ENCODE measurements around the gene EMC6. TPM values are rescaled to one million over a fixed set of nuclear protein-coding genes. Genes with fewer than 3 reads are reported as not detected.

The EMC6 gene
- total and polyA plus RNA-seq, 2 of the 13 experiments (the other 11 are each of a cell fraction or from before 2014, with no cell fraction given): 45.1 to 47.7 TPM

DNA sequence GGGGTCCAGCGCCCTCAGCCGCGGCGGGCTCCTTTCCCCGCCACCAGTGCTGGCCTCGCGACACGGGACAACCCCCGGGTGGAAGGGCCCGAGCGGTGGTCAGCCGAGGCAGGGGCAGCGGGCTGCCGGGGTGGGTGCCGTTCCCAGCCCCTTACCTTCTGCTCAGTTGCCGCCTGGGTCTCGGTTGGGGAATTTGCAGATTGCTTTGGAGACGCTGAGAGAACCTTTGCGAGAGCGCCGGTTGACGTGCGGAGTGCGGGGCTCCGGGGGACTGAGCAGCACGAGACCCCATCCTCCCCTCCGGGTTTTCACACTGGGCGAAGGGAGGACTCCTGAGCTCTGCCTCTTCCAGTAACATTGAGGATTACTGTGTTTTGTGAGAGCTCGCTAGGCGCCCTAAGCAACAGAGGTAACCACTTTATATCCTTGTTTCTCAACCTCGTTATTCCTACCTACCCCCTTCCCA, 31.7 kb upstream of the EMC6 start (continued):
- TF ChIP-seq ZNF737 (CRISPR knock-in tag; IDR thresholded peaks at IDR 0.05; ENCODE audit: borderline replicate concordance) (no peak), CERS6 (CRISPR knock-in tag; IDR thresholded peaks at IDR 0.05) (peak; percentile 70; the same call in 1 of the 2 replicates), KDM1A (CRISPR knock-in tag; IDR thresholded peaks at IDR 0.05) (no peak), ZNF761 (CRISPR knock-in tag; conservative IDR thresholded peaks at IDR 0.05) (no peak), MXD1 (CRISPR knock-in tag; IDR thresholded peaks at IDR 0.05) (no peak), KAT8 (CRISPR knock-in tag; IDR thresholded peaks at IDR 0.05) (0 out of 2 replicates have a peak, but pooled peaks have one; percentile 12), ARNT2 (CRISPR knock-in tag; IDR thresholded peaks at IDR 0.05; ENCODE audit: low read depth) (no peak), TP53 (CRISPR knock-in tag; conservative IDR thresholded peaks at IDR 0.05) (0 out of 2 replicates have a peak, but pooled peaks have one; percentile 78), CSRNP1 (CRISPR knock-in tag; IDR thresholded peaks at IDR 0.05) (no peak; the same call in 1 of the 2 replicates), ZNF451 (CRISPR knock-in tag; IDR thresholded peaks at IDR 0.05) (no peak), HDAC1 (CRISPR knock-in tag; IDR thresholded peaks at IDR 0.05) (peak; percentile 29; the same call in 1 of the 2 replicates), ATM (IDR thresholded peaks at IDR 0.05; ENCODE audit: borderline replicate concordance) (no peak)
- TF ChIP-seq, protein P1, sequence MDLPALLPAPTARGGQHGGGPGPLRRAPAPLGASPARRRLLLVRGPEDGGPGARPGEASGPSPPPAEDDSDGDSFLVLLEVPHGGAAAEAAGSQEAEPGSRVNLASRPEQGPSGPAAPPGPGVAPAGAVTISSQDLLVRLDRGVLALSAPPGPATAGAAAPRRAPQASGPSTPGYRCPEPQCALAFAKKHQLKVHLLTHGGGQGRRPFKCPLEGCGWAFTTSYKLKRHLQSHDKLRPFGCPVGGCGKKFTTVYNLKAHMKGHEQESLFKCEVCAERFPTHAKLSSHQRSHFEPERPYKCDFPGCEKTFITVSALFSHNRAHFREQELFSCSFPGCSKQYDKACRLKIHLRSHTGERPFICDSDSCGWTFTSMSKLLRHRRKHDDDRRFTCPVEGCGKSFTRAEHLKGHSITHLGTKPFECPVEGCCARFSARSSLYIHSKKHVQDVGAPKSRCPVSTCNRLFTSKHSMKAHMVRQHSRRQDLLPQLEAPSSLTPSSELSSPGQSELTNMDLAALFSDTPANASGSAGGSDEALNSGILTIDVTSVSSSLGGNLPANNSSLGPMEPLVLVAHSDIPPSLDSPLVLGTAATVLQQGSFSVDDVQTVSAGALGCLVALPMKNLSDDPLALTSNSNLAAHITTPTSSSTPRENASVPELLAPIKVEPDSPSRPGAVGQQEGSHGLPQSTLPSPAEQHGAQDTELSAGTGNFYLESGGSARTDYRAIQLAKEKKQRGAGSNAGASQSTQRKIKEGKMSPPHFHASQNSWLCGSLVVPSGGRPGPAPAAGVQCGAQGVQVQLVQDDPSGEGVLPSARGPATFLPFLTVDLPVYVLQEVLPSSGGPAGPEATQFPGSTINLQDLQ (CRISPR knock-in tag; IDR thresholded peaks at IDR 0.05): peak; percentile 68; the same call in 1 of the 2 replicates
- TF ChIP-seq, protein P2, sequence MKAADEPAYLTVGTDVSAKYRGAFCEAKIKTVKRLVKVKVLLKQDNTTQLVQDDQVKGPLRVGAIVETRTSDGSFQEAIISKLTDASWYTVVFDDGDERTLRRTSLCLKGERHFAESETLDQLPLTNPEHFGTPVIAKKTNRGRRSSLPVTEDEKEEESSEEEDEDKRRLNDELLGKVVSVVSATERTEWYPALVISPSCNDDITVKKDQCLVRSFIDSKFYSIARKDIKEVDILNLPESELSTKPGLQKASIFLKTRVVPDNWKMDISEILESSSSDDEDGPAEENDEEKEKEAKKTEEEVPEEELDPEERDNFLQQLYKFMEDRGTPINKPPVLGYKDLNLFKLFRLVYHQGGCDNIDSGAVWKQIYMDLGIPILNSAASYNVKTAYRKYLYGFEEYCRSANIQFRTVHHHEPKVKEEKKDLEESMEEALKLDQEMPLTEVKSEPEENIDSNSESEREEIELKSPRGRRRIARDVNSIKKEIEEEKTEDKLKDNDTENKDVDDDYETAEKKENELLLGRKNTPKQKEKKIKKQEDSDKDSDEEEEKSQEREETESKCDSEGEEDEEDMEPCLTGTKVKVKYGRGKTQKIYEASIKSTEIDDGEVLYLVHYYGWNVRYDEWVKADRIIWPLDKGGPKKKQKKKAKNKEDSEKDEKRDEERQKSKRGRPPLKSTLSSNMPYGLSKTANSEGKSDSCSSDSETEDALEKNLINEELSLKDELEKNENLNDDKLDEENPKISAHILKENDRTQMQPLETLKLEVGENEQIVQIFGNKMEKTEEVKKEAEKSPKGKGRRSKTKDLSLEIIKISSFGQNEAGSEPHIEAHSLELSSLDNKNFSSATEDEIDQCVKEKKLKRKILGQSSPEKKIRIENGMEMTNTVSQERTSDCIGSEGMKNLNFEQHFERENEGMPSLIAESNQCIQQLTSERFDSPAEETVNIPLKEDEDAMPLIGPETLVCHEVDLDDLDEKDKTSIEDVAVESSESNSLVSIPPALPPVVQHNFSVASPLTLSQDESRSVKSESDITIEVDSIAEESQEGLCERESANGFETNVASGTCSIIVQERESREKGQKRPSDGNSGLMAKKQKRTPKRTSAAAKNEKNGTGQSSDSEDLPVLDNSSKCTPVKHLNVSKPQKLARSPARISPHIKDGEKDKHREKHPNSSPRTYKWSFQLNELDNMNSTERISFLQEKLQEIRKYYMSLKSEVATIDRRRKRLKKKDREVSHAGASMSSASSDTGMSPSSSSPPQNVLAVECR (CRISPR knock-in tag; IDR thresholded peaks at IDR 0.05; ENCODE audit: borderline replicate concordance): peak; percentile 63
- TF ChIP-seq, protein P3, sequence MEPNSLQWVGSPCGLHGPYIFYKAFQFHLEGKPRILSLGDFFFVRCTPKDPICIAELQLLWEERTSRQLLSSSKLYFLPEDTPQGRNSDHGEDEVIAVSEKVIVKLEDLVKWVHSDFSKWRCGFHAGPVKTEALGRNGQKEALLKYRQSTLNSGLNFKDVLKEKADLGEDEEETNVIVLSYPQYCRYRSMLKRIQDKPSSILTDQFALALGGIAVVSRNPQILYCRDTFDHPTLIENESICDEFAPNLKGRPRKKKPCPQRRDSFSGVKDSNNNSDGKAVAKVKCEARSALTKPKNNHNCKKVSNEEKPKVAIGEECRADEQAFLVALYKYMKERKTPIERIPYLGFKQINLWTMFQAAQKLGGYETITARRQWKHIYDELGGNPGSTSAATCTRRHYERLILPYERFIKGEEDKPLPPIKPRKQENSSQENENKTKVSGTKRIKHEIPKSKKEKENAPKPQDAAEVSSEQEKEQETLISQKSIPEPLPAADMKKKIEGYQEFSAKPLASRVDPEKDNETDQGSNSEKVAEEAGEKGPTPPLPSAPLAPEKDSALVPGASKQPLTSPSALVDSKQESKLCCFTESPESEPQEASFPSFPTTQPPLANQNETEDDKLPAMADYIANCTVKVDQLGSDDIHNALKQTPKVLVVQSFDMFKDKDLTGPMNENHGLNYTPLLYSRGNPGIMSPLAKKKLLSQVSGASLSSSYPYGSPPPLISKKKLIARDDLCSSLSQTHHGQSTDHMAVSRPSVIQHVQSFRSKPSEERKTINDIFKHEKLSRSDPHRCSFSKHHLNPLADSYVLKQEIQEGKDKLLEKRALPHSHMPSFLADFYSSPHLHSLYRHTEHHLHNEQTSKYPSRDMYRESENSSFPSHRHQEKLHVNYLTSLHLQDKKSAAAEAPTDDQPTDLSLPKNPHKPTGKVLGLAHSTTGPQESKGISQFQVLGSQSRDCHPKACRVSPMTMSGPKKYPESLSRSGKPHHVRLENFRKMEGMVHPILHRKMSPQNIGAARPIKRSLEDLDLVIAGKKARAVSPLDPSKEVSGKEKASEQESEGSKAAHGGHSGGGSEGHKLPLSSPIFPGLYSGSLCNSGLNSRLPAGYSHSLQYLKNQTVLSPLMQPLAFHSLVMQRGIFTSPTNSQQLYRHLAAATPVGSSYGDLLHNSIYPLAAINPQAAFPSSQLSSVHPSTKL (CRISPR knock-in tag; IDR thresholded peaks at IDR 0.05): no peak

Measured in HepG2 (cell line).